HG02840 (cell line): Measurements from ENCODE around the gene CCL26.
"Not testable (repeated sequence)": the region's sequence is repeated elsewhere in the genome, so short reads cannot be mapped to it uniquely, and the experiment has no call there.

Experiments
- ATAC-seq: cut with Tn5 transposase; IDR thresholded peaks from one replicate; pipeline ENCODE4 v1.9.1; 2021; ENCODE audit warnings: mild to moderate bottlenecking, moderate library complexity, moderate number of reproducible peaks; ENCODE audit not compliant: unreplicated experiment, low FRiP score

Gene CCL26

DNA sequence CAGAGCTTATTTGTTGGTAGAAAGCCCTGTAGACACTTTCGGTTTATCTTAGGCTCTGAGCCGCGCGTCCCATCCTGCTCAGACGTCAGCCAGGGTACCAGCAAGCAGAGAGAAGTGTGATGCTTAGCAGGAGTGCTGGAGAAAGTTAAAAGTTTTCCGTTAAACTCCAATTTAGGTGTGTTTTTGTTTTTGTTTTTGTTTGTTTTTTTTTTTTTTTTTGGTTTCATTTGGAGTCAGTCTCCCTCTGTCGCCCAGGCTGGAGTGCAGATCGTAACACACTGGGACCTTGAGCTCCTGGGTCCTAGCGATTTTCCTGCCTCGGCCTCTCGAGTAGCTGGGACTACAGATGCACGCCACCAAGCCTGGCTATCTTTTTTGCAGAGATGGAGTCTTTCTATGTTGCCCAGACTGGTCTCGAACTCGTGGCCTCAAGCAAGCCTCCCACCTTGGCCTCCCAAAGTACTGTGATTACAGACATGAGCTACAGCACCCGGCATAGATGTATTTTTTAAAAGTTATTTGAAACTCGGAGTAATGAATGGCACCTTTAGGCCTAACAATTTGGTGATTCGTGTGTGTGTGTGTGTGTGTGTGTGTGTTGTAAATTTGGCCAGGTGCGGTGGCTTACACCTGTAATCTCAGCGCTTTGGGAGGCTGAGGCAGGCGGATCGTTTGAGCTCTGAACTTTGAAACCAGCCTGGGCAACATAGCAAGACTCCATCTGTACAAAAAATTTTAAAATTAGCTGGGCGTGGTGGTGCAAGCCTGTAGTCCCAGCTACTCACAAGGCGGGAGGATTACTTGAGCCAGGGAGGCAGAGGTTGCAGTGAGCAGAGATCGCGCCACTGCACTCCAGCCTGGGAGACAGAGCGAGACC is 32.0 kb downstream of the CCL26 start:
- ATAC-seq = no peak

DNA sequence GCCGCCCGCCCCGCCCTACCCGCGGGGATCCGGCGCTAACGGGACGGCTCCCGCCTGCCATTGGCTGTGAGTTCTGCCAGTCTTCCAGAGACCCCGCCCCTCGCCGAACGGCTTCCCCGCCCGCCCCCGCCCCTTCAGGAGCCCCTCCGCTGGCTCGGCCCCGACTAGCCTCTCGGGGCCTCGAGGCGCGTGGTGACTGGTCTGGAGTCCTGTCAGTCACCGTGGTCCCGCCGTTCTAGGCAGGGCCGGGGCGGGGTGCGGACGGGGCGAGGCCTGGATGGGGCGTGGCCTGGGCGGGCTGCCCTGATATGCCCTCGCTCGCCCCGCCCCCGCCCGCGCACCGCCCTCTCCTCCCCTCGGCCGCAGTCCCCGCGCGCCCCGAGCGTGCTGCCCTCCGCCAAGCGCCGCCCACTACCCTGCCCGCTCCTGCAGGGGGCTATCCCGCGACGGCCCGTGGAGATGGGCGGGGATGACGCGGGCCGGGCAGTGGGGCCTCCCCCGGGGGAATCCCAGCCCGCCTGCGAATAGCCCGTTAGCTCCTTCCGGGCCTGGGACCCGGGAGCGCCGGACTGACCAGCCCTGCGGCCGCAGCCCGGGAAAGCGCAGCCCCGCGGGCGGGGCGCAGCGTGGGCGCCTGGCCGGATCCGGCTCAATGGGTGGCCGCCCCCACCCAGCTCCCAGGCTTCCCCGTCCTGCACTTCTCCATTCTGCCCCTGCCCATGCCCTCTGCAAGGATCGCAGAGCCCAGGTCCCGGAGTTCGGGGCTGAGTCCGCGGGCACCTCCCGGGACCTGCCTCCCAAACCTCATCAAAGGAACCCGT is 32.8 kb downstream of the CCL26 start:
- peak; percentile 91 for ATAC-seq

DNA sequence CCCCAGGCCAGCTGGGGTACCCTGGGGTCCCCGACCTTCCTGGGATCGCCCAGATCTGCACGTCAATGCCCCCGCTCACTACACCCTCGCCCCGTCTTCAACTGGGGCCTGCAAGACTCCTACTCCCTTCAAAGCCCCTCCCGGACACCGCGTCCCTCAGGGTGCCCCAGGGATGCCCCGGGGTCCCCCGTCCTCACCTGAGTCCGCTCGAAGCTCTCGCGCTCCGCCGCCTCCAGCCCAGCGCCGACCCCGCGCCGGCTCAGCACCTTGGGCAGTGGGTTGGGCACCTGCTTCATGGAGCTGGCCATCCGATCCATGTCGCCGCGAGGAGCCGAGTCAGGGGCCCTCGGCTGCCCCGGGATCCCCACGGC is 33.4 kb downstream of the CCL26 start, which contains the start of gene HIP1:
Gene HIP1, minus strand, starts transcription at position 338 of the 371 bp plus-strand sequence. Its CDS starts 21 bp downstream, at position 317.
- ATAC-seq = no peak

- ATAC-seq = no peak
Measured at GRCh38 chr7:75737856-75738603, 34.0 kb downstream of the CCL26 start.

GRCh38 chr7:75735581-75736350 is 36.2 kb downstream of the CCL26 start:
- ATAC-seq = no peak

DNA sequence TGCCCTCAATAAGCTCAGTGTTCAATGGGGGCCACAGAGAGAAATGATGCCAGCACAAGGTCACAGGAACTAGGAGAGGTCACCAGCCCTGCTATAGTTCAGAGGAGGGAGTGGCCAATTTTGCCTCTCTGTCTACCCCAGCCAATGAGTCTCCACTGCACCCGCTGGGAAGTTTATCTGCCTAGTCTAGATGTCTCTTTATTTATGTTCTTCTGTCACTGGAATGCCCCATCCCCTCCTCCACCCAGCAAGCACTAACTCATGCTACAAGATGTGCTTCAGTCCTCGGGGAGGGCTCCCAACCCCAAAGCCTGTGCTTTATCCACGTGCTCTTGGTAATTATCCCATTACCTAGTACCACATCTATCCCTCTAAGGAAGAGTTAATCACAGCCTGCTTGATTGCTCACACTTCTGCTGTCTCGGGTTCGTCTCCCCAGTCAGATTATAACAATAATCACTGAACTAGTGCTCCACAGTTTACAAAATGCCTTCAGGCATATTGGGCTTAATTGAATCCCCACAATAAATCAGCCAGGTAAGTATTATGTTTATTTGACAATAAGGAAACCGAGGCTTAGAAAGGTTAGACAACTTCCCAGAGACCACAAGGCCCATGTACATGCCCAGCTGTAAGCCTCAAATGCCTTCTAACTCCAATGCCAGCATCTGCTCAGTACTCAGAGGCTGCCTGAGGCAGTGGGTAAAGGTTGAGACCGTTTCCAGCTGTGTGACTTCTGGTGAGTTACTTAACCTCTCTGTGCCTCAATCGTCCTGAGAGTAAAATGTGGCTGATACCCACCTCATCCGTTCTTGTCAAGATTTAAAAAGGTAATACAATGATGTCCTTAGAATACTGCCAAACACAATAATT is 37.2 kb downstream of the CCL26 start:
- no peak for ATAC-seq

GRCh38 chr7:75732764-75733630 is 39.0 kb downstream of the CCL26 start:
- ATAC-seq = no peak

DNA sequence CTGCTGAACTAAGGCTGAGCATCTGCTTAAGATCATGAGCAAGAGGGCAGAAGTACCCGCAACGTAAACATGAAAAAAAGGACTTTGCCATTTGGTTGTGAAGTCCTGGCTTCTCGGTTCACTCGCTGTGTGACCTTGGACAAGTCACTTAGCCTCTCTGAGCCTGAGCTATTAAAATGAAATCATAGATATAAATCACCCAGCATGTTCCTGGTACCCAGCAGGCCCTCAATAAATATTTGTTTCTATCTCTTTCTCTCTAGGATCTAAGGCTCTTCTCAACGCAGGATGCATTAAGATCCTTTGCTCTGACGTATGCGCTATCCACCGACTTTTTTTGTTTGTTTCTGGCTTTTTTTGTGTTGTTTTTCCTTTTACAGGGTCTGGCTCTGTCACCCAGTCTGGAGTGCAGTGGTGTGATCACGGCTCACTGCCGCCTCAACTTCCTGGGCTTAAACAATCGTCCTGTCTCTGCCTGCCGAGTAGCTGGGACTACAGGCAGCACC is 39.9 kb downstream of the CCL26 start:
- no peak for ATAC-seq

GRCh38 chr7:75729851-75730274 is 42.1 kb downstream of the CCL26 start:
- no peak for ATAC-seq

DNA sequence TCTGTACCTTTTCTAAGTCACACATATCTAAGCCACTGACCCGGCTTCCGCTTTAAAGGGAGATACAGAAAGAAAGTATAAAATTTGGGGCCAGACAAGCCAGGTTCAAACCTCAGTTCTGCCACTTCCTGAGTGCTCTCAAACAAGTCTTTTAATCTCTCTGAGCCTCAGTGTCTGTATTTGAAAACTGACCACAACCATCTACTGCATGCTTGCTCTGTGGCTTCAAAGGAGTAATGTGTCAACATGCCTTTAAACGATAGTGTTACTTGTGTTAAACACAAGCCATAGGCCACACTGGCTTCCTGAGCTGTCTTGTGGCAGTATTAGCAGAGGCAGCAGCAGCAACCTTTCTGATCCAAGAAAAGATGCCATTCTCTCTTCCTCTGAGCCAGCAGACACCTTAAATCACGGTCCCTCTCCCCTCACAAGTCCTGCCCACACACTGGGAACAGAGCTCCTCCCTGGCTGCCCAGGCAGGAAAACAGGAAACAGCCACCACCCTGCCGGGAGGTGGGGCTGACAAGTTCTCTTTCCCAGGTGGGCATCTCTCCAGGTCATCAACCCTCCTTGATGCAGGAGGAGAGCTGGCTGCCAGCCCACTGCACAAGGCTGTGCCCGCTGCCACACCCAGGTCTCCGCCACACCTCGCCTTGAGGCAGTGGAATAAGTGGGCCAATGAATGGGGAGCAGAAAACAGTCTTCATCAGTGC is 44.0 kb downstream of the CCL26 start:
- no peak for ATAC-seq

DNA sequence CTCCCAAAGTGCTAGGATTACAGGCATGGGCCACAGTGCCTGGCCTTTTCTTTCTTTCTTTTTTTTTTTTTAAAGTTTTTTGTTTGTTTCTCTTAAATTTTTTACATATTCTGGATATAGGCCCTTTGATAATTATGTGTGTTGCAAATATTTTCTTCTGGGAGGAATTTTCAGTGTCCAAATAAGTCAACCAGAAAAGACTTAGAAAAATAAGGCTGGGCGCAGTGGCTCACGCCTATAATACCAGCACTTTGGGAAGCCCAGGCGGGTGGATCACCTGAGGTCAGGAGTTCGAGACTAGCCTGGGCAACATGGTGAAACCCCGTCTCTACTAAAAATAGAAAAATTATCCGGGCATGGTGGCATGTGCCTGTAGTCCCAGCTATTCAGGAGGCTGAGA is 44.7 kb downstream of the CCL26 start:
- not testable (repeated sequence) for ATAC-seq

DNA sequence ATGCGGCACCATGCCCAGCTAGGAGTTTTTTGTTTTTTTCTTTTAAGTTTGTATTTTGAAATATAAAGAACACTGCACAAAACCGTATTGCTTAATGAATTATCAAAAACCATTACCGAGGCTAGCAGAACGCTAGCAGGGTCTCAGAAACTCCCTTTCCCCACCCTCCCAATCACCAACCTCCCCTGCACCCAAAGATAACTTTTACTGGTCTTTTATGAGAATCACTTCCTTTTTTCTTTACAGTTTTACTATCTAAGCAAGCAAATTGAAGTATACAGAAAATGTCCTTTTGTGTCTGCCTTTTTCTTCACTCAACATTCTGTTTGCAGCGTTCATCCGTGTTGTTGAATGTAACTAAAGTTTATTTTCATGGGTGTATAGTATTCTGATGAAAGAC is 46.7 kb downstream of the CCL26 start:
- no peak for ATAC-seq

- no peak for ATAC-seq
Measured at GRCh38 chr7:75723444-75723843, 48.6 kb downstream of the CCL26 start.

- ATAC-seq = no peak
Measured at GRCh38 chr7:75722373-75722772, 49.6 kb downstream of the CCL26 start.

- ATAC-seq = not testable (repeated sequence)
Measured at GRCh38 chr7:75721922-75722321, 50.1 kb downstream of the CCL26 start.

- no peak for ATAC-seq
Measured at GRCh38 chr7:75721426-75721825, 50.6 kb downstream of the CCL26 start.

GRCh38 chr7:75719626-75720025 is 52.4 kb downstream of the CCL26 start:
- no peak for ATAC-seq
